ENCODE measurements around the gene DNAI4. TPM values are rescaled to one million over a fixed set of nuclear protein-coding genes. Genes with fewer than 3 reads are reported as not detected.

The DNAI4 gene
- total and polyA plus RNA-seq, 9 of the 15 experiments (the other 6 are each of a cell fraction or from before 2014, with no cell fraction given) = 0.57 to 4.8 (median 2.6) TPM; not detected in 1

DNA sequence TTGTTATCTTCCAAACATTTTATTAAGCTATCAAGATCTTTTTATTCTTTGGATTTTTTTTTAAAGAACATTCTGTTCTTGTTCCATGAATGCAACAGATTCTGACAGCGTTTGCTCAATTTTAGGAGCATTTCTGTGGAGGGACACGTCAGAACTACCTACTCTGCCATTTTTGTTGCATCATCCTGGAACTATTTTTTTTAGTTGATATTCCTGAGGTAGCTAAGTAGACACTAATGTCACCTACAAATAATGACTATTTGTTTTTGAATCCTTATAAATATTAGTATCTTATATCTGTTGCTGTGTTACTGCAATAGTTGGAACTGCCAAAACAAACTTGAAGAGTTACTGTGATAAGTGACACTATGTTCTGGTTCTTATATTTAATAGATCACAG is 57.2 kb downstream of the DNAI4 start:
- Histone ChIP-seq H3K27ac (ENCODE audit: extremely low read depth, low read depth, low read length) (no peak overlapping the region), H3K9me3 (replicated peaks; ENCODE audit: control insufficient read depth, insufficient read depth, low read depth, low read length) (no peaks in the 10 kb centered on the region), H3K79me2 (ENCODE audit: control insufficient read depth, insufficient read depth, low read length) (no peaks in the 10 kb centered on the region), H3K4me2 (ENCODE audit: insufficient read depth, low read length) (no peak overlapping the region), H3K27me3 (ENCODE audit: control insufficient read depth in 2 of 2, insufficient read depth in 2 of 2, low read length in 2 of 2) (no peaks in the 10 kb centered on the region), H3K9ac (ENCODE audit: insufficient read depth in 1 of 2, low read depth in 2 of 2, low read length in 2 of 2) (no peak overlapping the region), H3K9me1 (ENCODE audit: control insufficient read depth, insufficient read depth, low read length) (no peaks in the 10 kb centered on the region), H3K4me1 (replicated peaks in 1 of 2; ENCODE audit: control insufficient read depth in 2 of 2, insufficient read depth in 2 of 2, low read length in 2 of 2) (no peaks in the 10 kb centered on the region; a peak in 1 of 5 replicates), H4K20me1 (replicated peaks; ENCODE audit: control insufficient read depth, insufficient read depth, low read length) (no peaks in the 10 kb centered on the region), H2AFZ (ENCODE audit: low read depth, low read length) (0 out of 2 replicates have a peak overlapping the region, but pooled peaks have one; percentile 10), H3K36me3 (ENCODE audit: control insufficient read depth, insufficient read depth, low read length) (no peaks in the 10 kb centered on the region), H3K4me3 (no peak overlapping the region)
- TF ChIP-seq ZNF766 (CRISPR knock-in tag; conservative IDR thresholded peaks at IDR 0.05) (no peak), CEBPG (CRISPR knock-in tag; IDR thresholded peaks at IDR 0.05) (no peak), CEBPG (tag; conservative IDR thresholded peaks at IDR 0.05 in 1 of 2, IDR thresholded peaks at IDR 0.05 in 1 of 2) (peak; percentile 40 to 62; a peak in 3 of 4 replicates), ZFP36 (IDR thresholded peaks at IDR 0.05; ENCODE audit: low read depth, low read length, partially characterized antibody) (no peak), SUPT5H (IDR thresholded peaks at IDR 0.05) (no peak), CEBPB (tag; IDR thresholded peaks at IDR 0.05) (peak; percentile 35; the same call in 1 of the 2 replicates), ZNF354B (CRISPR knock-in tag; IDR thresholded peaks at IDR 0.05) (no peak)
- TF ChIP-seq, protein P1, sequence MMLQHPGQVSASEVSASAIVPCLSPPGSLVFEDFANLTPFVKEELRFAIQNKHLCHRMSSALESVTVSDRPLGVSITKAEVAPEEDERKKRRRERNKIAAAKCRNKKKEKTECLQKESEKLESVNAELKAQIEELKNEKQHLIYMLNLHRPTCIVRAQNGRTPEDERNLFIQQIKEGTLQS (IDR thresholded peaks at IDR 0.05) = peak; percentile 73
- TF ChIP-seq, protein P1 (CRISPR knock-in tag; conservative IDR thresholded peaks at IDR 0.05) = no peak
- intact Hi-C loops (cut with micrococcal nuclease) = no loop called here
- no peak for FAIRE-seq
- in situ Hi-C loops (cut with MboI) = no loop called here
- POLR2A ChIA-PET = no interaction called here
- WGBS (ENCODE audit: insufficient coverage, low coverage, missing lambda C conversion rate) = 9% methylated on average over 2 of the region's 2 CpGs
- no peak for ATAC-seq
- DNase-seq (ENCODE audit: extremely low read depth in 1 of 4, low spot score in 3 of 4) = no peak
- no TSS peak for BruUV-seq (replicated peaks)
- CTCF ChIA-PET (ENCODE audit: low intra/inter-chr PET ratio) = no interaction called here
